Stimulated activated effector memory CD8-positive, alpha-beta T cell treated with anti-CD3 and anti-CD28 coated beads, Interleukin-12 subunit alpha, Interleukin-12 subunit beta, amount 100 ng/mL, for 72 hours (primary cell): ENCODE measurements around the gene PSMB8.

ENCODE experiments used
- ATAC-seq: fragments of 150-1000 bp; cut with Tn5 transposase; 2 replicates; pipeline ENCODE4 v1.10.0; 2021
- DNase-seq, 2 donors: peaks; one replicate each; pipeline ENCODE4 v3.0.0; 2021 to 2022; ENCODE audit warnings: low spot score in 2 of 2
- H3K27ac Mint-ChIP-seq: one replicate; pipeline ENCODE4 v1.8.0; 2022; ENCODE audit warnings: mild to moderate bottlenecking, mixed read lengths
- H3K36me3 Mint-ChIP-seq: one replicate; pipeline ENCODE4 v1.8.0; 2022; ENCODE audit warnings: mild to moderate bottlenecking, mixed read lengths
- H3K4me1 Mint-ChIP-seq: one replicate; pipeline ENCODE4 v1.8.0; 2022; ENCODE audit warnings: mixed read lengths
- H3K4me3 Mint-ChIP-seq: one replicate; pipeline ENCODE4 v1.8.0; 2022; ENCODE audit warnings: mild to moderate bottlenecking, mixed read lengths
- H3K9me3 Mint-ChIP-seq: one replicate; pipeline ENCODE4 v1.8.0; 2022; ENCODE audit warnings: mixed read lengths

PSMB8 gene

DNA sequence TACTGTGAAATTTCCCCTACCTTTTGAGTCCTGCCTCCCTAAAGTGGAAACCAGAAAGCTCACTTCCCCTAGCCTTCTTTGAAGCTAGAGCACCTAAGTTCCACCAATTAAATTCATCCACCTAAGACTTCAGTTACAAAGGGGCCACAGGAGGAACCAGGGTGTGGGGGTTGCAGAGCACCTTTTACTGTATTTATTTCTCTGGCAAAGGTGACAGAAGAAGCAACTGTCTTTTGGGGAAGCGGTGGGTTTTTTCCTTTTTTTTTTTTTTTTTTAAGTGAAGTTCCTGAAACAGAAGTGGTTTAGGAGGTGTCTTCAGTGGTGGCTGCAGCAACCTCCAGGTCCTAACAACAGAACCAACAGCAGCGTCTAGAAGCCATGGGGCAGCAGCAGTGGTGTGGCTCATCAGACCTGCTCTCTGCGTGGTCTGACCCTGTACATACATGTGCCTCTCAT is 23.2 kb upstream of the PSMB8 start:
- Mint-ChIP-seq H3K27ac (peak overlapping the region; percentile 23), H3K4me3 (no peak overlapping the region), H3K4me1 (peaks cover 25% of the 10 kb centered on the region), H3K36me3 (peaks cover 18% of the 10 kb centered on the region), H3K9me3 (no peaks in the 10 kb centered on the region)
- ATAC-seq: no peak
- DNase-seq: no peak

DNA sequence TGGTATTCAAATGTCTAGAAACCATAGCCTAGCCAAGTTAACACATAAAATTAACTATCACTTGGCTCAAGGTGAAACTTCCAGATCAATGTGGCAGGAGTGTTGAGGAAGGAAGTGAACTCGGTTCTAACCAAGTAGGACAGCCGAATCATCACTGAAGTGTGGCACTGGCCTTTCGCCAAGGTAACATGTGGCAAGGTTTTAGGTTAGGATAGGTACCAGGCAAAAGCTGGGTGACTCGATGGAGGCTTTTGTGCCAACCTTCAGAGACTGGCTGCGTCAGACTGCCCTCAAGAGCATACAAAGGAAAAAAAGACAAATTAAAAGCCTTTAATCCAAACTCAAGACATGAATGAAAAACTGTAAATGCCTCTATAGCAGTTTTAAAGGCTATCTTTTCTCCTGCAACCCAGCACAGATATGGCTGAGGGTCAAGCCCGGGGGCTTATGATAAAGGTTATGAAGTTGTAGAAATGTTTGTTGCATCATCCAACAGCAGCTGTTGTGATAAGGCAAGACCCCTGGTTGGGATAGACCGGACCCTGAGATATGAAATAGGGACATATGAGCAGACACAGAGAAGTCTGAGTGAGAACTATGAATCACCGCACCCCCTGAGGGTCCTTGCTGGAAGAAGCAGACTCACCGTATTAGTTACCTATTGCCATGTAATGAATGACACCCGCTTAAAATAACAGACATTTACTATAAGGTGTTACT is 22.0 kb upstream of the PSMB8 start:
- Mint-ChIP-seq H3K4me3 (no peak overlapping the region), H3K27ac (peak overlapping the region; percentile 49), H3K36me3 (peaks cover 30% of the 10 kb centered on the region), H3K4me1 (peaks cover 29% of the 10 kb centered on the region), H3K9me3 (no peaks in the 10 kb centered on the region)
- ATAC-seq (no peak), DNase-seq (no peak)

DNA sequence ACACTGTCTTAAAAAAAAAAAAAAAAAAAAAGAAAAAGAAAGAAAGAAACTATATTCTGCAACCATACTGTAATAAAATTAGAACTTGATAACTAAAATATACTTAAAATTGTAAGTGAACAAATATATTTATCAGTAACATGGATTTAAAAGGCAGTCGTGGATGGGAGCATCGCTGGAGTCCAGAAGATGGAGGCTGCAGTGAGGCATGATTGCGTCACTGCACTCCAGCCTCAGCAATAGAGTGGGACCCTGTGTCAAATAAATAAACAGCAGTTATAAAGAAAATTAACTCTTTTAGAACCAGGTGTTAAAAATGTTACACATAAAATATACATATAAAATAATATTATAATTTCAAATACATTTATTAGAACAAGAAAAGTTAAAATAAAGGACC is 18.9 kb upstream of the PSMB8 start:
- ATAC-seq (no peak), DNase-seq (no peak)
- Mint-ChIP-seq H3K9me3 (no peaks in the 10 kb centered on the region), H3K36me3 (peaks cover 62% of the 10 kb centered on the region), H3K27ac (peak overlapping the region; percentile 56), H3K4me1 (peaks cover 49% of the 10 kb centered on the region), H3K4me3 (no peak overlapping the region)

DNA sequence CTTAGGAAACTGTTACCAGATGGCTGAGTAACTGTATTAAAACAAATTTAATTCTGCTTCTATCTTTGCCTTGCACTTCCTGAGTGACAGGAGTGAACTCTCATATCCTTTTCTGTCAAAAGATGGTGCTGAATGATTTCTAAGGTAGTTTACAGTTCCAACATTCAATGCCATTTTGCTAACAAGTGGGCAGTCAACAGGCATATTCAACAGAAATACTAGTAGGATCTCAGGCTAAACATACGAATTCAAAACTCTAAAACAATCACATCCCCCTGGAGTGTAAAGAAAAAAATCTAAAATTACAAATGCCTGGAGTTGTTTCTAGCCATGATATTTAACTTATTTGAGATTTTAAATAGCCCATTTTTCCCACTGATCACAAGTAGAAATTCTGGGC is 16.8 kb upstream of the PSMB8 start:
- Mint-ChIP-seq H3K4me3 (no peak overlapping the region), H3K36me3 (peaks cover 82% of the 10 kb centered on the region), H3K27ac (peak overlapping the region; percentile 75), H3K9me3 (no peaks in the 10 kb centered on the region), H3K4me1 (peaks cover 54% of the 10 kb centered on the region)
- ATAC-seq (no peak), DNase-seq (no peak)

DNA sequence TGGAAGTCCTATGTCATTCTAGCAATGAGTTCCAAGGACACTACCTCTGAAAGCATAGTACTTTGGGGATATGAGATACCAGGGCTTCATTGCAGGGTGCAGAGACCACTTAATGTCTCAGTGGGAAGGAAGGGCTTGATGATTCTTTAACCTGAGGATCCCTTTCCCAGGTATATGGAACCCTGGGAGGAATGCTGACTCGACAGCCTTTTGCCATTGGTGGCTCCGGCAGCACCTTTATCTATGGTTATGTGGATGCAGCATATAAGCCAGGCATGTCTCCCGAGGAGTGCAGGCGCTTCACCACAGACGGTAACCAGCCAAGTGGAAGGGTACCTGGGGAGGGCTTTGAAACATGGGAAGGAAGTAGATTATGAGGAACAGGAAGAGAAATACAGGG is 14.3 kb upstream of the PSMB8 start:
- Mint-ChIP-seq H3K36me3 (peaks cover 96% of the 10 kb centered on the region), H3K4me3 (peak overlapping the region; percentile 36), H3K9me3 (no peaks in the 10 kb centered on the region), H3K4me1 (peaks cover 53% of the 10 kb centered on the region), H3K27ac (peak overlapping the region; percentile 90)
- ATAC-seq (no peak), DNase-seq (no peak)

DNA sequence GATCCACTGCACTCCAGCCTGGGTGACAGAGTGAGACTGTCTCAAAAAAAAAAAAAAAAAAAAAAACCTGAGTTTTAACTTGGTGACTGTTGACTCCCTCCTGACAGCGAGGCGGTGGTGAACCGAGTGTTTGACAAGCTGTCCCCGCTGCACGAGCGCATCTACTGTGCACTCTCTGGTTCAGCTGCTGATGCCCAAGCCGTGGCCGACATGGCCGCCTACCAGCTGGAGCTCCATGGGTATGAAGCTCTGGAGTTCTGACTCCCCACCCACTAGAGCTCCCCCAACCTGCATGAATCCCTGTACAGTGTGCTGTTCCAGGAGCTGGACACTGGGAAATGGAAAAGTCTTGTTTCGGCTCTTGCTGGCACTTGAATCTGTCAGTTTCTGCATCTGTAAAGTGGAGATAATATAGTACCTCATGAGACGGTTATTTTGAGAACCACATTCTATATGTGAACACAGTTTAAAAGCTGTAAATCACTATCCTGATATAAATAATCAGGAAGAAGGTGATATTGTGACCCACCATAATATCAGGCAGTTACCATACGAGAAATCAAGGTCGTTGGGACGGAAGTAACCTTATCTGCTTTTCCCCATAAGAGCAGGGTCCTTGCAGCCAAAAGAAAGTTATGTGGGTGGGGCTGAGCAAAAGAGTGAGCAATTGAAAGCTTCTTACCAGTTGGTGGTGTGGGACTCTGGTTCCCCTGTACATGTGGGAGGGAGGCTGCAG is 13.5 kb upstream of the PSMB8 start:
- ATAC-seq: no peak
- no peak for DNase-seq
- H3K4me3 Mint-ChIP-seq: peak overlapping the region; percentile 36
- peaks cover 53% of the 10 kb centered on the region for H3K4me1 Mint-ChIP-seq
- H3K27ac Mint-ChIP-seq: peak overlapping the region; percentile 90
- no peaks in the 10 kb centered on the region for H3K9me3 Mint-ChIP-seq
- H3K36me3 Mint-ChIP-seq: peaks cover 95% of the 10 kb centered on the region

DNA sequence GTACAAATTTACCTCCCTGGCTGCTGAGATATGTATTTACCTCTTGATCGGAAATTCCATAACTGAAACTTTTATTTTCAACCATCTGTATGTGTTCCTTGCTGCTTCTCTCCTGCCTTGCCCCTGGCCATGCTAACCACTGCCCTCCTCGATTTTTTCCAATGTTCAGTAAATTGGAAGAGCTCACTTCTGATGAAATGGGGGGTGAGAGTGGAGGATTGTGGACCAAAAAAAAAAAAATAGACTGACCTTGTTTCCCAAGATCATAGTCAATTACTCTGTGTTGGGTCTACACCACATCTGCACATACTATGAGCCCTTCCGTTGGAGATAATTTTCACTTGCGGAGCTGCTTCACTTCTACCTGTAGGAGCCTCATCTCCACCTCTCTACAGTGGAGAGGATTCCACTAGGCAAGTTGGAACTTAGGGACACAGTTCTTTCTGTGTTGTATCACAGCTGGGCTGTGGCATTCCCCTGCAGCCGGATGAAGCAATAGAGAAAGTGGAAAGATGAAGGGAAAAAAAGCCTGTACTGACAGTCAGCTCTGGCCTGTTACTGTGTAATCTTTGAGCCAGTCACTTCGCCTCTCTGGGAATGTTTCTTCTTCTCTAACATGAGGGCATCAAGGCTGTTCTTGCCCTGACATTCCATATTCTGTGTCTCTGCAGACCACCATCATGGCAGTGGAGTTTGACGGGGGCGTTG is 11.8 kb upstream of the PSMB8 start:
- ATAC-seq: no peak
- Mint-ChIP-seq H3K36me3 (peaks cover 95% of the 10 kb centered on the region), H3K4me3 (peak overlapping the region; percentile 99), H3K9me3 (no peaks in the 10 kb centered on the region), H3K4me1 (peaks cover 61% of the 10 kb centered on the region), H3K27ac (peak overlapping the region; percentile 100)
- DNase-seq: no peak

DNA sequence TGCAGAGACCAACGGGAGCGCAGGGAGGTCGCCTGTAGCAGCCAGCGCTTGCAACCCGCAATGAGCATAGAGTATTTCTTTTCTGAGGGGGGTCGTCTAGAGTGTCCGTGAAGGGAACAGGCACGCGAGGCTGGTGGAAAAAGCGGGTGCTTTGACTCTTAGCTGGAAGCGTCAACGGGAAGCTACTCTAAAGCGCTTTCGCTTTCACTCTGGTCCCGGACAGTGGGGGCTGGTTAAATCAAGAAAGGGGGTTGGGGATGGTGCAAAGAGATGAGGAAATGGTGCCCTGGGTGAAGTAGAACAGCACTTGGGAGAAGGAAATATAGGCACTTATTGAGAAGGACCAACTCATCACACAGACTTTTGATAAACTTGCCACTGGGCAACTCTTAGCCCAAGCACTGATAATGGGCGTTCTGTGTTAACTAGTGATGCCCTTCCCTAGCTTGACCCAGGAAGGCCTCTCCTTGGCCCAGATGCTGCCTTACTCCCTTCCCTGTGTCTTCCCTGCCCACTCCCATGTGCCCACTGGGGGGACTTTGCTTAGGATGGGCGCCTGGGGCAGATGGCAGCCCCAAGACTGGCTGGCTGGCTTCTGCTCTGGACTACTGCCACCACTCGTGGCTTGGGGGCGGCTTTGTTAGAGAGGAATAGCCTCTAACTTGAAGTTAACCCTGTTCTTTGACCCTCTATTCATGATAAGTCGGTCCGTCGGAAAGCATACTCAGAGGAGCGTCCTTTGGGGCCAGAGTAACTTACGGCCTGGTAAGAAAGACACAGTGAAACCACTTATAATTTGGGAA is 10.7 kb upstream of the PSMB8 start:
- Mint-ChIP-seq H3K27ac (peak overlapping the region; percentile 100), H3K9me3 (no peaks in the 10 kb centered on the region), H3K4me1 (peaks cover 65% of the 10 kb centered on the region), H3K36me3 (peaks cover 95% of the 10 kb centered on the region), H3K4me3 (peak overlapping the region; percentile 99)
- DNase-seq: no peak
- peak; percentile 37 for ATAC-seq

DNA sequence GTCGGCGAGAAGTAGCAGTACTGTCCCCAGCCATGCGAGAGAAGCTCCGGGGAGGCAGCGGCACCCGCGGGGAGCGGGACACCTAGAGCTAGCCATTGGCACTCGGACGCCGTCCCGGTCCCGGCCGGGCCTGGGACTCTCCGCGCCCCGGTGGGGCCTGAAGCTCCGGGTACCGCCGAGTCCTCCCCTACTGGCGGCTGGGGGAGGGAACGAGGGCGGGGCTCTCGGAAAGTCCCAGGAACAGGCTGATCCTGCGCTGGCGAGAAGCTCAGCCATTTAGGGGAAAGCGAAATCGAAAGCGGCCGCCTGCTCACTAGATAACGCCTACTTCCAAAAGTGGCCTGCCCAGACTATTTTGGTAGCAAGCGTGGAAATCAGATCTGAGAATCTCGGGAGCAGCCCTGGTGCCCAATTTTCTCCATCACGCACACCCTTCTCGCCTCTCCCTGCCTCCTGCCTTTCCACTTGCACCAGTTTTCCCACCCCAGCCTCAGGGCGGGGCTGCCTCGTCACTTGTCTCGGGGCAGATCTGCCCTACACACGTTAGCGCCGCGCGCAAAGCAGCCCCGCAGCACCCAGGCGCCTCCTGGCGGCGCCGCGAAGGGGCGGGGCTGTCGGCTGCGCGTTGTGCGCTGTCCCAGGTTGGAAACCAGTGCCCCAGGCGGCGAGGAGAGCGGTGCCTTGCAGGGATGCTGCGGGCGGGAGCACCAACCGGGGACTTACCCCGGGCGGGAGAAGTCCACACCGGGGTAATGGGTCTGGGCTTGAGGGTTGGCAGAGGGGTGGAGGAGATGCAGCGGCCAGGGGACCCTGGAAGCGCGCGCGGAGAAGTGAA is 9.9 kb upstream of the PSMB8 start, which contains the start of the genes PSMB9 and TAP1:
TSS of gene PSMB9 (plus strand) at position 652 of the 835 bp plus-strand sequence. CDS start at position 690, 38 bp downstream.
TSS of gene TAP1 (minus strand) at position 164 of the 835 bp plus-strand sequence. CDS start at position 96, 68 bp downstream.
- Mint-ChIP-seq H3K27ac (peak within 1 kb of the TSS; percentile 100), H3K4me1 (peaks cover 65% of the 10 kb centered on the region), H3K9me3 (no peaks in the 10 kb centered on the region), H3K4me3 (peak within 1 kb of the TSS; percentile 99), H3K36me3 (peaks cover 95% of the 10 kb centered on the region)
- peak; percentile 90 to 96 for DNase-seq
- ATAC-seq: peak; percentile 92

DNA sequence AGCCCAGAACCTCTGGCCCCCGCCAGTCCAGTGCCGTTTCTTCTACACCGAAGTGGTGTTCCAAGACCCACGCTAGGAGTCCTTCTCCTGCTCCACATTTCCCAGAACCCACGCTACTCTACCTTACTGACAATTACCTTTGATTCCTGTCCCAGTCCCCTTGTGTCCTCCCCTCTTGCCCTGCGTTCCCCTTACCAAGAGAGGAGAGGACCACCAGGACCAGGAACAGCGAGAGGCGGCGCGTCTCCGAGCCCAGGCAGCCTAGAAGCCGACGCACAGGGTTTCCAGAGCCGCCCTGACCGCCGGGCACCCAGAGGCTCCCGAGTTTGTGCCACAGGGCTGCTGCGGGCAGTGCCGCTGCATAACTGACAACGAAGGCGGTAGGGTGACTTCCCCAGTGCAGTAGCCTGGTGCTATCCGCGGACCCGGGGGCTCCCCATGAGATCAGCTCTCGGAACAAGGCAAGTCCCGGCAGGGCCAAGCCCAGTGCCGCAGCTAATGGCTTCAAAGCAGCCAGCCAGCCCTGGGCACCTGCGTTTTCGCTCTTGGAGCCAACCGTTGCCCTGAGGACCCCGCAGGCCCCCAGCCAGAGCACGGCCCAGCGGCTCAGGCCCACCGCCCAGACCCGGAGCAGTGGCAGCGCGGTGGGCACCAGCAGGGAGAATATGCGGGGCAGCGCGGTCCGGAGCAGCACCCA is 9.1 kb upstream of the PSMB8 start:
- Mint-ChIP-seq H3K36me3 (peaks cover 95% of the 10 kb centered on the region), H3K4me1 (peaks cover 66% of the 10 kb centered on the region), H3K27ac (peak overlapping the region; percentile 100), H3K4me3 (peak overlapping the region; percentile 99), H3K9me3 (no peaks in the 10 kb centered on the region)
- DNase-seq (peak; percentile 51 to 79), ATAC-seq (peak; percentile 66)

DNA sequence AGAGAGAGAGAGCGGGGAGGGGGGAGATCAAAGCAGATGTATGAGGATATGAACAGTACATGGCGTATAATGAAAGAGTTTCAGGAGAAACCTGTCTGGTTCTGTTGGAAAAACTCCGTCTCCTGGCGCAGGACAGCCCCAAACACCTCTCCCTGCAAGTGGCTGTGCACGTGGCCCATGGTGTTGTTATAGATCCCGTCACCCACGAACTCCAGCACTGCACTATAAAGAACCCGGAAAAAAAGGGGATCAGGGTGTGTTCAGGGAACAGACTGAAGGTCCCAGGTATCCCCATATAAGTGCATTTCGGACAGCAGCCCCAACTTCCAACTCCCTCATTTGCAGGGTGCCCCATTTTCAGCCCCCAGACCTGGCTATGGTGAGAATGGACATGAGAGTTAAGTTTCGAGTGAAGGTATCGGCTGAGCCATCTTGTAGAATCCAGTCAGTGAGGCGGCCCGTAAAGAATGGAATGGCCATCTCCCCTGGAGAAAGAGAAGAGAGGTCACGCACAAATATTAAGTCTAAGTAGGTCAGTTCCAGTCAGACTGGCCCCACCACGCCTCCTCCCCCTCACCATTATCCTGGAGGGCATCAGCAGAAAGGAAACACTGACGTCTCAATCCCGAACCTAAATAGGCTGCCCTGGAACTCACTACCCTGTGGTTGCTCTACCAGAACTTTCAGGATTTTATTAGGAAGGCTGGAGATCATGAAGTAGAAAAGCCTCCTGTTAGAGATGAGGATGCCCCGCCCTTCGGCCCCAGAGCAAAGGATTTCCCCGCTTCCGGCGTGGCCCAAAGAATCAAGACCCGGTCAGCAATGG is 8.4 kb upstream of the PSMB8 start:
- DNase-seq (peak in 1 of 2 donors; percentile 51), ATAC-seq (no peak)
- peaks cover 95% of the 10 kb centered on the region for H3K36me3 Mint-ChIP-seq
- H3K9me3 Mint-ChIP-seq: no peaks in the 10 kb centered on the region
- H3K4me3 Mint-ChIP-seq: peak overlapping the region; percentile 99
- H3K27ac Mint-ChIP-seq: peak overlapping the region; percentile 100
- peaks cover 66% of the 10 kb centered on the region for H3K4me1 Mint-ChIP-seq

DNA sequence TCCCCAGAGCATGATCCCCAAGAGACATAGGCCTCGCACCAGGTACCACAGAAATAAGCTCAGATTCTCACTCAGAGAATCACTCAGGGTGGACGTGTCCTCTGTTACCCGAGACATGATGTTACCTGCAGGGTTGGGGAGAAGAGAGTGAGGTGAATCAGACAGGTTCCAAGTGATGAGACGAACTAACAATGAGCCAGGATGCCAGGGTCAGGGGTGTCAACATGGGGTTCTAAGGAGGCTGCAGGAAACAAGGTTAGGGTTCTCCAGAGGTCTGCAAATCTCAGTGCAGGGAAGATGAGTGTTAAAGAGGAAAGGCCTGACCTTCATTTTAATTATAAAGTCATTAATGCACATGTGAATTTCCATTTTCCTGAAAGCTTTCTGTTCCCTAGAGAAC is 7.2 kb upstream of the PSMB8 start:
- no peak for ATAC-seq
- H3K27ac Mint-ChIP-seq: peak overlapping the region; percentile 100
- peaks cover 95% of the 10 kb centered on the region for H3K36me3 Mint-ChIP-seq
- peak overlapping the region; percentile 99 for H3K4me3 Mint-ChIP-seq
- peak in 1 of 2 donors; percentile 44 for DNase-seq
- H3K4me1 Mint-ChIP-seq: peaks cover 67% of the 10 kb centered on the region
- H3K9me3 Mint-ChIP-seq: no peaks in the 10 kb centered on the region

DNA sequence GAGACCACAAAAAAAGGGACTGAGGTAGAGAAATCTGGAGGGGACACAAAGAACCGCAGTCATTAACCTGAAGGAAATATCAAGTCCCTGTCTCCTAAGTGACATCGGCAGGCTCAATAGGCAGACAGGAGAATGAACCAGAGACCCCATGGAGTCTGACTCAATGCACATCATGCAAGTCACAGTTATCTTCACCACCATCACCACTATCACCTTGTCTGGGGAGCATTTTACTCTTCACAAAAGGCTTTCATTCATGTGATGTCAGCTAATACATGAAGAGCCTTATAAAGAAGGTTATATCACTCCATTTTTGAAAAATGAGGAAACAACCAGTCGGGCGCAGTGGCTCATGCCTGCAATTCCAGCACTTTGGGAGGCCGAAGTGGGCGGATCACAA is 5.3 kb upstream of the PSMB8 start:
- Mint-ChIP-seq H3K9me3 (no peaks in the 10 kb centered on the region), H3K4me3 (peak overlapping the region; percentile 99)

More for the DNA sequence above, 5.3 kb upstream of the PSMB8 start:
- DNase-seq (no peak), ATAC-seq (no peak)
- Mint-ChIP-seq H3K27ac (peak overlapping the region; percentile 100), H3K36me3 (peaks cover 96% of the 10 kb centered on the region), H3K4me1 (peaks cover 74% of the 10 kb centered on the region)
